ENCODE measurements around the gene ERBB4.

DNA sequence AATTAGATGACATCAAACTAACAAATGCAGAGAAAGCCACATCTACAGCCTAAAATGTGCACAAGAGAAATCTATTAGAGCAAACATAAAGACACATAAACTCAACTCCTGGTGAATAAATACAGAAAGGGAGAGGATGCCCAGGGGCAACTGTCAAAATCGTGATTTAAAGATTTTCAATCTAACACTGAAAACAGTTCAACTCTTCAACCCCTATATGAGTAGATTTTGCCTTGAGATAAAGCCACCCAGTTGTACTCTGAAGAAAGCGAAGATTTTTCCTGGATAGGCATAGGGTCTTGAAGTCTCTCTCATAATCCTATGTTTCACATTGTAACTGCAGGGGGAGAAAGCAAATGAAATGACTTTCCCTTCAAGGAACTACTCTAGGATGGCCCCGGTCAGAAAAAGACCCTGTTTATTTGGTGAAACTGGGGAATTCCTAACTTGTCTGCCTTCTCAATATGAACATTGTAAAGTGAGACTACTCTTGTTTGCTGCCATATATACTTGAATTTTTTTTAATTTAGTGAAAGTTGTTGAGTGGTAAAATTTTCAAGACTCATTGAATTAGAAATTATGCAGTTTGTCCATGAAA is 226.7 kb downstream of the ERBB4 start:
- TF ChIP-seq, protein P1, sequence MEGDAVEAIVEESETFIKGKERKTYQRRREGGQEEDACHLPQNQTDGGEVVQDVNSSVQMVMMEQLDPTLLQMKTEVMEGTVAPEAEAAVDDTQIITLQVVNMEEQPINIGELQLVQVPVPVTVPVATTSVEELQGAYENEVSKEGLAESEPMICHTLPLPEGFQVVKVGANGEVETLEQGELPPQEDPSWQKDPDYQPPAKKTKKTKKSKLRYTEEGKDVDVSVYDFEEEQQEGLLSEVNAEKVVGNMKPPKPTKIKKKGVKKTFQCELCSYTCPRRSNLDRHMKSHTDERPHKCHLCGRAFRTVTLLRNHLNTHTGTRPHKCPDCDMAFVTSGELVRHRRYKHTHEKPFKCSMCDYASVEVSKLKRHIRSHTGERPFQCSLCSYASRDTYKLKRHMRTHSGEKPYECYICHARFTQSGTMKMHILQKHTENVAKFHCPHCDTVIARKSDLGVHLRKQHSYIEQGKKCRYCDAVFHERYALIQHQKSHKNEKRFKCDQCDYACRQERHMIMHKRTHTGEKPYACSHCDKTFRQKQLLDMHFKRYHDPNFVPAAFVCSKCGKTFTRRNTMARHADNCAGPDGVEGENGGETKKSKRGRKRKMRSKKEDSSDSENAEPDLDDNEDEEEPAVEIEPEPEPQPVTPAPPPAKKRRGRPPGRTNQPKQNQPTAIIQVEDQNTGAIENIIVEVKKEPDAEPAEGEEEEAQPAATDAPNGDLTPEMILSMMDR (IDR thresholded peaks at IDR 0.05), result no peak
- TF ChIP-seq POLR2A (IDR thresholded peaks at IDR 0.05), result no peak

Data from prostate gland (tissue), 2 donors.